Cardiac muscle cell (in vitro differentiated cells and primary cell): ENCODE results near the gene USP6. TPM values are rescaled to one million over a fixed set of nuclear protein-coding genes. Genes with fewer than 3 reads are reported as not detected.
"Not testable (repeated sequence)": the region's sequence is repeated elsewhere in the genome, so short reads cannot be mapped to it uniquely, and the experiment has no call there.

Experiments
- DNase-seq, 2 donors: peaks; one replicate each; pipeline versions ENCODE4 v3.0.0 to v3.0.0-alpha.2; 2010 to 2017; ENCODE audit warnings: low read depth in 1 of 2, low spot score in 1 of 2
- H3K27ac ChIP-seq: fragments of 200-600 bp; sonication (generic); 2 replicates; pipeline ENCODE4 v1.5.1; 2016
- H3K27me3 ChIP-seq: fragments of 200-600 bp; sonication (generic); 2 replicates; pipeline ENCODE4 v1.6.0; 2016; ENCODE audit warnings: control low read depth
- H3K36me3 ChIP-seq: fragments of 200-600 bp; sonication (generic); 2 replicates; pipeline ENCODE4 v1.5.1; 2016; ENCODE audit warnings: control low read depth
- H3K4me1 ChIP-seq: fragments of 200-600 bp; sonication (generic); 2 replicates; pipeline ENCODE4 v1.8.1; 2017; ENCODE audit warnings: low read depth, mild to moderate bottlenecking, mixed run types
- H3K4me3 ChIP-seq: fragments of 200-600 bp; sonication (generic); 2 replicates; pipeline ENCODE4 v1.5.1; 2016; ENCODE audit warnings: mild to moderate bottlenecking
- H3K9me3 ChIP-seq: fragments of 200-600 bp; sonication (generic); 2 replicates; pipeline ENCODE4 v1.5.1; 2017; ENCODE audit warnings: low read depth, mild to moderate bottlenecking, control low read depth
- CTCF ChIP-seq: IDR thresholded peaks from 2 replicates; pipeline ENCODE4 v1.5.1; 2012; ENCODE audit warnings: low read depth, mild to moderate bottlenecking, low read length
- polyA plus RNA-seq: library from polyadenylated mRNA; unstranded; fragments of >200 nt; fragmentation: Nextera tagmentation; extraction: Ambion mirVana; gene quantifications from 2 replicates; pipeline ENCODE4 v1.2.1, GENCODE V29; 2016
- total RNA-seq: library from RNA; depleted of rRNA; stranded (reverse); fragments of >200 nt; gene quantifications from 2 replicates; pipeline ENCODE4 v1.2.3, GENCODE V29; 2016

The USP6 gene
- total and polyA plus RNA-seq, 2 experiments from 2014 or later: 0.03 to 0.53 TPM

GRCh38 chr17:5120036-5120435 lies 4.2 kb downstream of the USP6 start:
- H3K27me3 ChIP-seq: peaks cover 17% of the 10 kb centered on the region
- no peak for DNase-seq
- no peaks in the 10 kb centered on the region for H3K9me3 ChIP-seq
- no peaks in the 10 kb centered on the region for H3K4me1 ChIP-seq
- no peak for TF ChIP-seq CTCF
- no peak overlapping the region for H3K27ac ChIP-seq
- H3K36me3 ChIP-seq: no peaks in the 10 kb centered on the region
- no peak overlapping the region for H3K4me3 ChIP-seq

- H3K36me3 ChIP-seq, H3K4me1 ChIP-seq, H3K4me3 ChIP-seq, DNase-seq, H3K27ac ChIP-seq, H3K9me3 ChIP-seq: not testable (repeated sequence)
- H3K27me3 ChIP-seq: peaks cover 17% of the 10 kb centered on the region
These were observed 4.8 kb downstream of the USP6 start for GRCh38 chr17:5120436-5121185.

- Histone ChIP-seq H3K27ac (no peak overlapping the region), H3K9me3 (no peaks in the 10 kb centered on the region), H3K4me3 (no peak overlapping the region), H3K4me1 (no peaks in the 10 kb centered on the region), H3K36me3 (no peaks in the 10 kb centered on the region), H3K27me3 (peaks cover 17% of the 10 kb centered on the region)
- no peak for TF ChIP-seq CTCF
- no peak for DNase-seq
These were observed 5.5 kb downstream of the USP6 start for GRCh38 chr17:5121186-5121841.

GRCh38 chr17:5122056-5122455 lies 6.2 kb downstream of the USP6 start:
- H3K4me1 ChIP-seq, DNase-seq, H3K27ac ChIP-seq, H3K4me3 ChIP-seq, H3K9me3 ChIP-seq, H3K36me3 ChIP-seq: not testable (repeated sequence)
- H3K27me3 ChIP-seq: peaks cover 17% of the 10 kb centered on the region

GRCh38 chr17:5122586-5123342 lies 6.9 kb downstream of the USP6 start:
- no peak for TF ChIP-seq CTCF
- DNase-seq: peak; percentile 29 to 34
- no peaks in the 10 kb centered on the region for H3K9me3 ChIP-seq
- no peaks in the 10 kb centered on the region for H3K36me3 ChIP-seq
- peak overlapping the region; percentile 27 for H3K4me3 ChIP-seq
- H3K27me3 ChIP-seq: peaks cover 17% of the 10 kb centered on the region
- H3K27ac ChIP-seq: no peak overlapping the region
- H3K4me1 ChIP-seq: no peaks in the 10 kb centered on the region

- DNase-seq: peak in 1 of 2 donors; percentile 3
- H3K27me3 ChIP-seq: peaks cover 17% of the 10 kb centered on the region
- H3K36me3 ChIP-seq: no peaks in the 10 kb centered on the region
- H3K4me1 ChIP-seq: no peaks in the 10 kb centered on the region
- H3K27ac ChIP-seq: no peak overlapping the region
- H3K9me3 ChIP-seq: no peaks in the 10 kb centered on the region
- TF ChIP-seq CTCF: no peak
- peak overlapping the region; percentile 27 for H3K4me3 ChIP-seq
These were observed 7.7 kb downstream of the USP6 start for GRCh38 chr17:5123343-5124124.

- H3K36me3 ChIP-seq, H3K27ac ChIP-seq, H3K9me3 ChIP-seq, H3K4me3 ChIP-seq, DNase-seq, H3K4me1 ChIP-seq: not testable (repeated sequence)
- peaks cover 17% of the 10 kb centered on the region for H3K27me3 ChIP-seq
These were observed 8.4 kb downstream of the USP6 start for GRCh38 chr17:5124125-5124760.

- not testable (repeated sequence) for H3K27ac ChIP-seq, H3K9me3 ChIP-seq, H3K4me3 ChIP-seq, H3K4me1 ChIP-seq, H3K36me3 ChIP-seq, DNase-seq
- H3K27me3 ChIP-seq: peaks cover 17% of the 10 kb centered on the region
These were observed 9.1 kb downstream of the USP6 start for GRCh38 chr17:5124896-5125295.
